Erythroblast (primary cell): ENCODE data around the gene GEMIN4.

Experiments used
- DNase-seq, 2 experiments: peaks; one replicate each; lab custom pipeline; 2025; lab: John Stamatoyannopoulos, UW
- GATA1 ChIP-seq: IDR thresholded peaks from 2 replicates; pipeline ENCODE4 v1.6.1; 2011; ENCODE audit warnings: low read depth, mild to moderate bottlenecking, control low read depth, low read length, moderate library complexity
- POLR2A ChIP-seq: IDR thresholded peaks from 2 replicates; pipeline ENCODE4 v1.6.1; 2011; ENCODE audit warnings: mild to moderate bottlenecking, low read length

Gene GEMIN4

DNA sequence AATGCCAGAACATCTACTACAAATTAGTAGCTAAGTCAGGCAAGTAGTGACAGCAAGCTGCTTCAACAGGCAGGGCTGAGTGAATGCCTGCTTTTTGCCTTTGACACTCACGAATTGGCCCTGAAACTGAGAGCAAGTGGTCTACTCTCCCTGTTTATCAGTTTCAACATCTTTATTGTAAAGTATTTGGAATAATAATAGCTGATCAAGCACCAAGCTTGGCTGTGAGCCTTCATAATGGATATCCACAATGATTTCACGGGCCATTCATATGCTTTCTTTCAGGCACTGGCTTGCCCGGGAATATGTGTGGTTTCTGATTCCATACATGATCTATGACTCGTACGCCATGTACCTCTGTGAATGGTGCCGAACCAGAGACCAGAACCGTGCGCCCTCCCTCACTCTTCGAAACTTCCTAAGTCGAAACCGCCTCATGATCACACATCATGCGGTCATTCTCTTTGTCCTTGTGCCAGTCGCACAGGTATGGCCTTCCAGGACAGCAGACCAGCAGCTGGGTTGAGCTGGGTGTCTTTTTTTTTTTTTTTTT, 14.4 kb downstream of the GEMIN4 start:
- TF ChIP-seq GATA1 (no peak), POLR2A (no peak)
- no peak for DNase-seq

GRCh38 chr17:733743-734142, 18.3 kb downstream of the GEMIN4 start:
- DNase-seq: no peak
- no peak for TF ChIP-seq POLR2A
- TF ChIP-seq GATA1: no peak

DNA sequence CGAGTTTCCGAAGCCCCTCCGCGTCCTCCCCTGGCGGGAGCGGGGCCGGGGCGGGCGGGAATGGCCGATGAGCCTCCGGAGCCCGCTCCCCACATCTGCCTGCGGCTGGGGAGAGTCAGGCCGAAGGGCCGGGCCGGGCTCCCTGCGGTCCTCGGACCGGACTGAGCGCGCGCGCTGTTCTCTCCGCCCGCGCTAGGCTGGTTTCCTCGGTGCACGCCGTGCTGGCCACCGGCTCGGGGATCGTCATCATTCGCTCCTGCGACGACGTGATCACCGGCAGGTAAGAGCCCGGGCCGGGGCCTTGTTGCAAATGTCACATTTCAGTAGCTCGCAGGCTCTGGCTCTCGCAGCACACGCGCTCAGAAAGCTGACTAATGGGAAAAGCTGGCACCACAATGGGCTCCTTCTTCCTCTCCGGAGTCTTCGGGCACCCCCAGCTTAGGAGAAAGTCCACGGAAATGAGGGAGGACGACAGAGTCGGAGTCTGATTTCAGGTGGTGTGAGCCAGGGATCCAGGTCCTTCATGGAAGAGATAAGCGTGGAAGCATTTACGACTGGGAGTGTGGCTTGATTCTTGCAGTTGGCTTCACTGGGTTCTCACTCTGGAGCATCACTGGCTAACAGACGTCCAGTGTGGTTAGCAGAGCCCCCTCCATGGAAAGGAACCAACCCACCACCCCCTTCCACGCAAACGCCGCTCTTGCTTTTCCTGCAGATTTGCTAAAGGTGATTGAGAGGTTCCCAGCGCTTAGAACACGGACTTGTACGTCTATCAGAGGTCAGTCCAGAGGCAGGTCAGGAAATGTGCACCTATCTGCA, 19.0 kb downstream of the GEMIN4 start:
- no peak for TF ChIP-seq GATA1
- TF ChIP-seq POLR2A: no peak
- DNase-seq: peak; percentile 47 to 56

- peak; percentile 81 to 88 for DNase-seq
- TF ChIP-seq GATA1 (no peak), POLR2A (no peak)
These were observed 19.8 kb downstream of the GEMIN4 start, which contains the start of gene TLCD3A for GRCh38 chr17:732067-732901. TSS of gene TLCD3A (plus strand) at chr17:732596. CDS start at chr17:732648, 52 bp downstream.

DNA sequence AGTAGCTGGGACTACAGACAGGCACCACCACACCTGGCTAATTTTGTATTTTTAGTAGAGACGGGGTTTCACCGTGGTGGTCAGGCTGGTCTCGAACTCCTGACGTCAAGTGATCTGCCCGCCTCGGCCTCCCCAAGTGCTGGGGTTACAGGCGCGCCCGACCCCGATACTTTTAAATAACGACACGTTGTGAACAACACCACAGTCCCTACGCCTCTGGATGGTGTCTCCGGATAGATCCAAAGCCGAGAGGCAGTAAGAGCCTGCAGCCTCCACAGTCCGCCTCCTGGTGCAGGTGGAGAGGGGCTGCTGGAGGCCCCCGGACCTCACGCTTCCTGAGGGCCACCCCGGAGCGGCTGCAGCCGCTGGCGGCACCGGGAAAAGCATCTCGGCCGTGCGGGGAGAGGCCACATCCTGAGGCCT, 20.4 kb downstream of the GEMIN4 start:
- DNase-seq: peak in 1 of 2 experiments; percentile 56
- TF ChIP-seq GATA1 (no peak), POLR2A (no peak)

GRCh38 chr17:728911-729310, 23.2 kb downstream of the GEMIN4 start:
- DNase-seq: no peak
- TF ChIP-seq POLR2A (no peak), GATA1 (no peak)

DNA sequence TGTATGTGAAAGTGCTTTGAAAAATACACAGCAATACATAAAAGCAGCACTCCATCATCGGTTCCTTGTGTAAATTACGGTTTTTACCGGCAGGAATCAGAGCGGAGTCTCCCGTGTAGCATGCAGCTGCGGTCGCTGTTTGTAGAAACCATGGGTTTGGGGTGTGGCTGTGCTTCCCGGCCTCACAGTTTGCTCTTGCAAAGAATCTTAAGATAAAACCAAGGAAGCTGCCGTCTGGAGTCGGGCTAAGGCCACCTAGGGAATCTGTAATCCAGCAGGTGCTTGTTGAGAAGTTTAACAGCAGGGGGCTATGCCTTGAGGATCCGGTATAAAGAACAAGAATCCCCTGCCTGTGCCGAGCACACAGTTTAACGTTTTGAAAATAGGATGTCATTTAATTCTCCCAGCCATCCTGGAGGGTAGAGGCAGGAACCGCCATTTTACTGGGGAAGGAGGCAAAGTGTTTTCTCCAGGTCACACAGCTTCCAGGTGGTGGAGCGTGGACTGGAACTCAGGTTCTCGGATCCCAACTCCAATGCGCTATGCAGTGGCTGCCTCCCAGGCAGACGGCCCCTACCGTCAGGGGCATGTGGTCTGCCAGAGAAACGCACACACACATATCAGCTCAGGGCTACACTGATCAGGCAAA, 25.7 kb downstream of the GEMIN4 start:
- TF ChIP-seq POLR2A (no peak), GATA1 (no peak)
- DNase-seq: no peak

GRCh38 chr17:725746-726145, 26.3 kb downstream of the GEMIN4 start:
- DNase-seq: no peak
- no peak for TF ChIP-seq POLR2A
- no peak for TF ChIP-seq GATA1

- TF ChIP-seq GATA1 (no peak), POLR2A (no peak)
- no peak for DNase-seq
These were observed 27.0 kb downstream of the GEMIN4 start for GRCh38 chr17:725084-725483.

- DNase-seq: no peak
- no peak for TF ChIP-seq GATA1
- no peak for TF ChIP-seq POLR2A
These were observed 30.5 kb downstream of the GEMIN4 start for GRCh38 chr17:721540-721937.

GRCh38 chr17:720706-721539, 31.1 kb downstream of the GEMIN4 start:
- DNase-seq: no peak
- TF ChIP-seq POLR2A (no peak), GATA1 (no peak)

DNA sequence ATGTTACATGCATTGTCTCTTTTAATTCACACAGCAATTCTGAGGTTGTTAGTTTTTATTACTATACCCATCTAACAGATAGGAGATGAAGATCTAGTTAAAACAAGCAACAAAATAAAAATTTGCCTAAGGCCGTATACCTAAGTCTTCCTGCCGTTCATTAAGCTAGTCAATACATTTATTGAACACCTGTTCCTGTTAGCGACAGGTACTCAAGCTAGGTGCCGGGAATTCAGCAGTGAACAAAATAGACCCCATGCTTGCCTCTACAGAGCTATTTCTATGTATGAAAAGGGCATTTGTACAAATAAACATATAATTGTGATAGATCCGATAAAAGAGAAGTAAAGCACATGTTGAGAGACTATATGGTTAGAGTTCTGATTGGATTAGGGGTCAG, 34.0 kb downstream of the GEMIN4 start:
- TF ChIP-seq GATA1: no peak
- TF ChIP-seq POLR2A: no peak
- no peak for DNase-seq
